Measurements from ENCODE around the gene CCDC169.
"Not testable (repeated sequence)": the region's sequence is repeated elsewhere in the genome, so short reads cannot be mapped to it uniquely, and the experiment has no call there.

CCDC169 gene

GRCh38 chr13:36313047-36313969, 15.7 kb upstream of the CCDC169 start:
- peak; percentile 67 for DNase-seq (ENCODE audit: low read depth)

- DNase-seq (ENCODE audit: low read depth) = no peak
These were observed 12.9 kb upstream of the CCDC169 start for GRCh38 chr13:36310417-36311108.

DNA sequence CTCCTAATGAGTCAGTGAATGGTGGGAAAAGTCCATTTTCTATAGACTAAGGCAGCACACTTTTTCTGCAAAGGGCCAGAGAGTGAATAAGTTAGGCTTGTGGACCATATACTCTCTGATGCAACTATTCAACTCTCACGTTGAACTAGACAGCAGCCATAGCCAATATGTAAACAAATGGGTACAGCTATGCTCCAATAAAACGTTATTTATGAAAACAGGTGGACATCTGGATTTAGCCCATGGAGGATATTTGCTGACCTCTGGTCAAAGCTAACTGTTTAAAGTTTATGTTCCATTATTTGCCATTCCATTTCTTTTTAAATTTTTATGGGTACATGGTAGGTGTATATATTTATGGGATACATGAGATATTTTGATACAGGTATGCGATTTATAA, 4.7 kb upstream of the CCDC169 start:
- DNase-seq (ENCODE audit: low read depth) = no peak

DNA sequence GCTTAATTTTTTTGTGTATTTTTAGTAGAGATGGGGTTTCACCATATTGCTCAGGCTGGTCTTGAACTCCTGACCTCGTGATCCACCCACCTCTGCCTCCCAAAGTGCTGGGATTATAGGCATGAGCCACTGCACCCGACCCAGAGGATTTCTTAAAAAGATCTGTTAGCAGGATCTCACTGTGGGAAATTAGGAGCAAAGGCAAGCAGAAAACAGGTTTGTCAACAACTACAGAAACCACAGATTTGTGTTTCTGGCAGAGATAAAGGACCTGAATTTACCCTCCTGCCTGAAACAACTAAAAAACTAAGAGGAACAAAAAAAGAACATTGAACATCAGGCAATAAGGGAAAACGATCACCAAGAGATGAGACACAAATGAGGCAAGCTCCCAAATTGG, 1.9 kb upstream of the CCDC169 start:
- DNase-seq (ENCODE audit: low read depth) = not testable (repeated sequence)

- peak; percentile 21 for DNase-seq (ENCODE audit: low read depth)
These were observed 988 bp upstream of the CCDC169 start for GRCh38 chr13:36298535-36299068.

GRCh38 chr13:36294096-36294495, 3.5 kb downstream of the CCDC169 start:
- no peak for DNase-seq (ENCODE audit: low read depth)

DNA sequence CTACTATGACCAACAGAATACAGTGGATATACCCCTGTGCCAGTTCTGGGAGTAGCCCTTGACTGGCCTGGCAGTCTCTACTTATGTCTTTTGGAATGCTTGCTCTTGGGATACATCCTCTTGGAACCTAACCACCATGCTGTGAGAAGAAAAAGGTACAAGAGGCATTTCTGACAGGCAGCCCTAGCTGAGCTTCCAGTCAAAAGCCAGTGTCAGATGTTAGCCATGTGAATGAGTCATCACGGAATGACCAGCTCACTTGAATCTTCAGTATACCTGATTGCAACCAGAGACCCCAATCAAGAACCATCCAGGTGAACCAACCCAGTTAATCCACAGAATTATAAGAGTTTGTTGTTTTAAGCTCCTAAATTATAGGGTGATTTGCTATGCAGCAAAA, 4.1 kb downstream of the CCDC169 start:
- no peak for DNase-seq (ENCODE audit: low read depth)

- peak; percentile 35 for DNase-seq (ENCODE audit: low read depth)
These were observed 8.7 kb downstream of the CCDC169 start for GRCh38 chr13:36288794-36289391.

- DNase-seq (ENCODE audit: low read depth) = no peak
These were observed 11.6 kb downstream of the CCDC169 start for GRCh38 chr13:36286006-36286405.

GRCh38 chr13:36282821-36283432, 14.7 kb downstream of the CCDC169 start:
- DNase-seq (ENCODE audit: low read depth) = peak; percentile 66

- DNase-seq (ENCODE audit: low read depth) = peak; percentile 75
These were observed 22.2 kb downstream of the CCDC169 start for GRCh38 chr13:36275190-36276002.

GRCh38 chr13:36273431-36273830, 24.2 kb downstream of the CCDC169 start:
- no peak for DNase-seq (ENCODE audit: low read depth)

DNA sequence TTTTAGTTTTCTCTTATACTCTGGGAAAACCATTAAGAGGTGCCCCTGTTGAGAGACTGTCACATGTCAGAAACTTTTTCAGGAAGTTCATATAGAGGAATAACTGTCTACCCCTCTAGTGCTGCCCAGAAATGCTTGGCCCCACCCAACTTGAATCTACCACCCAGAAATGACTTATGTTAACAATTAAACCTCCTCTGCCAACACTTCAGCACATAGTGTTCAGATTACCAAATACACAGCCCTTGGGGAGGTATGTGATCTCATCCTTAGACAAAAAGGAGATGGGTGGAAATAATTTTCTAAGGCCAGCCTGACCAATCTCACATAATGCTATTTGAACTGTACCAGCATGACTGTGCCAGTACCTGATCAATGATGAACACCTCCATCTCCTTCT, 35.6 kb downstream of the CCDC169 start:
- no peak for DNase-seq (ENCODE audit: low read depth)

DNA sequence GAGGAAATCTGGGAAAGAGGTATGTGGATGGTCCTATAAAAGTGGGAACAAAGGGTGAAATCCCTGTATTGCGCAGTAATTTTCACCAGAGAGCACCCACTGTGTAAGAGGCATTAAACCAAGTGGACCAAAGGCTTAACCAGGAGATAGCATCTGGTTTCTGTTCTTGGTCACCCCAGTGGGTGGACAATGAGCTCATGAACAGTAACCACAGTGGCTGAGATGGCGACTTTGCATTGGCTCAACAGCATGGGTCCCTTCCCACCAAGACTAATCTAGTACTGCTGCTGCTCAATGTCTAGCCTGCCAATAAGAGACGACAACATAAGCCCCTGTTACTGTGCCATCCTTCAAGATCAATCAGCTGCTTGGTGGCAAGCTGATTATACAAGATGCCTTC, 36.6 kb downstream of the CCDC169 start:
- DNase-seq (ENCODE audit: low read depth) = no peak

DNA sequence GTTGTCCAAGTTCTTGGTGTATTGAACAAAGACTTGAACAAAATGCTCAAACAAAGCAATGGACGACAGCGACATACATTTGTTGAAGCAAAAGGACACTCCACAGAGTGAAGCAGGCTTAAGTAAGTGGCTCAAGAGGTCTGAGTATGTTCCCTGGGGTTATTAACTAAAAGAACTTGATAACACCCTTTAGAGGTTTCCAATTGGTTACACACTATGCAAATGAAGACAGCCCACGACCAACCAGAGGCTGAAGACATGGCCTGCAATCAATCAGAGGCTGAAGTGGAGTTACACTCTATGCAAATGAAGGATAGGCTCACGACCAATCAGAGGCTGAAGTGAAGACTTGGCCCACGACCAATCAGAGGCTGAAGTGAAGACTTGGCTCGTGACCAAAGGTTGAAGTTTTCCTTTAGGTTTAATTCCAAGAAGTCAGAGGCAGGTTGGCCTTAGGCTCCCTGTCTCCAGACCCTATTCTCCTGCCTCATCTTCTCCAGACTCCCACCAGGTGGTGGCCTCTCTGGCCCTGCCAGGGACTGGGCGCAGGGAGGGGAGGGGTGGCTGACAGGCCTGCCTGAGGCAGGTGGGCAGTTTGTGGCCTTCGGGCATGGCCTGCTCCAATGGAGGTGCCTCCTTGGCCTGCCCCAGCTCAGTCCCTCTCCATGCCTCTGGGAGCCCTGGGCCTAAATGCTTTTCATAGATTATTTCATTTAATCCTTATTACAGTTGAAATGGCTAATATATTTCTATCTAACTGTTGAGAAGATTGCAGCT, 38.1 kb downstream of the CCDC169 start:
- DNase-seq (ENCODE audit: low read depth) = no peak

DNA sequence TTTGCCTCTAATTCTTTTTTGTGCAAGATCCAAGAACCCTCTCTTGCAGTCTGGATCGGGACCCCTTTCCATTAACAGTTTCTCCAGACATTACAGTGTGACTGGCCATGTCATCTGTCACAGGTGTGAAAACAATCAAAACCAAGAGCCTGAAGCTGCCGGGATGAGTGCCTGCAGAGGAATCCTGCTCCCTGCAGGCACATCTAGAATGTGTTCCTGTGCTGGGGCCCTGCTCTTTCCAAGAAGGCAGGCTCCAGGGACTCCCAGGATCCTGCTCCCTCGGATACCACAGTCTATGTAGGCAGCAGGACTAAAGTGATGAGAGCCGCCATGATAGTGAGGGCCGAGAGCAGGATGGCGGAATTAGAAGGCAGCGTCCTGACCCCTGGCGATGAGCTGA, 38.8 kb downstream of the CCDC169 start:
- DNase-seq (ENCODE audit: low read depth) = no peak

DNA sequence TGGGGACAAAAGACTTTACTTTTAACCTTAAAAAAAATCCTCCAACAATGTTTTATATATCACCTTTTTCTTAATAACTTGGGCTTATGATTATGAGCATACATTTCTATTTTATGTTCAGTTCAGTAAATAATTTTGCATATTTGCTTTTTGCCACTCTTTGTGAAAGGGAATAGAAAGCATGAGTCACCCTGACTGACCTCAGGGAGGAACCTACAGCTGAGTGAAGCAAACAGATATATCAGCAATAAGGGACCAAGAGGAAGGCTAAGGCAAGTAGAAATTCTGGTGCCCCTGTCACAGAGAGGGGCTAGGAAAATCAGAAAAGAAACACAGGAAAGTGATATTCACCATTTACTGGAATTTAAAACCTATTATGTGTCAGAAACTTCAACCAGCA, 46.1 kb downstream of the CCDC169 start:
- peak; percentile 14 for DNase-seq (ENCODE audit: low read depth)

DNA sequence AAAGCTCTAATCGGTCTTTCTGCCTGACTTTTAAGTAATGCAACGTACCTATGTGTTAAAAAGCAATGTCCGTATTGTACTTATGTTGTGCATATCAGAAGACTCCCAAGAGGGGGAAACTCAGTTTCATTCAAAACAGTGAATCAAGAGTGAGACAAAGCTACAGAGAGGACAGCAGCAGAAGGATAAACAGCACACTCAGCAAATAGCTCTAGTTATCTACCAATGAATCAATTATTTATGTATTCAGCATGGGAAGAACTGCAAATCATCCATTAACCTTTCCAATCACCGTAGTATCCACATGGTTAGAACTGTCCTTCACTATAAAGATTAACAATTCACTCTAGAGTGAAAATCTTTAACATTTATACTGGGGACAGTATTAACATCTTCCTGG, 46.6 kb downstream of the CCDC169 start:
- DNase-seq (ENCODE audit: low read depth) = no peak

GRCh38 chr13:36248700-36249099, 48.9 kb downstream of the CCDC169 start:
- DNase-seq (ENCODE audit: low read depth) = no peak

GRCh38 chr13:36244990-36245389, 52.6 kb downstream of the CCDC169 start:
- DNase-seq (ENCODE audit: low read depth) = no peak

- DNase-seq (ENCODE audit: low read depth) = no peak
These were observed 53.5 kb downstream of the CCDC169 start for GRCh38 chr13:36244073-36244472.
